ENCODE measurements around the gene EIF3I. TPM values are rescaled to one million over a fixed set of nuclear protein-coding genes. Genes with fewer than 3 reads are reported as not detected.
A peak's percentile ranks its signal among the peaks of the same experiment; 100 is the strongest.

The EIF3I gene
- total and polyA plus RNA-seq, 2 donors (not counting 1 experiment from before 2014, with no cell fraction given), result 277 to 492 TPM

GRCh38 chr1:32240140-32240951 is 18.1 kb downstream of the EIF3I start:
- peaks cover 10% of the 10 kb centered on the region for H3K4me1 ChIP-seq (ENCODE audit: control insufficient read depth, extremely low read depth, insufficient read depth, low read length)
- H3K4me3 ChIP-seq (replicated peaks in 1 of 4; ENCODE audit: control extremely low read depth in 1 of 4, insufficient read depth in 1 of 4, low read depth in 3 of 4, low read length in 4 of 4), result peak overlapping the region; percentile 64 to 81 (median 77)
- peak overlapping the region; percentile 94 for H3K4me2 ChIP-seq (ENCODE audit: extremely low read depth, insufficient read depth, low read length)
- no peak for TF ChIP-seq EZH2 (IDR thresholded peaks at IDR 0.05; ENCODE audit: low read length, missing control alignments)
- TF ChIP-seq, protein P1, sequence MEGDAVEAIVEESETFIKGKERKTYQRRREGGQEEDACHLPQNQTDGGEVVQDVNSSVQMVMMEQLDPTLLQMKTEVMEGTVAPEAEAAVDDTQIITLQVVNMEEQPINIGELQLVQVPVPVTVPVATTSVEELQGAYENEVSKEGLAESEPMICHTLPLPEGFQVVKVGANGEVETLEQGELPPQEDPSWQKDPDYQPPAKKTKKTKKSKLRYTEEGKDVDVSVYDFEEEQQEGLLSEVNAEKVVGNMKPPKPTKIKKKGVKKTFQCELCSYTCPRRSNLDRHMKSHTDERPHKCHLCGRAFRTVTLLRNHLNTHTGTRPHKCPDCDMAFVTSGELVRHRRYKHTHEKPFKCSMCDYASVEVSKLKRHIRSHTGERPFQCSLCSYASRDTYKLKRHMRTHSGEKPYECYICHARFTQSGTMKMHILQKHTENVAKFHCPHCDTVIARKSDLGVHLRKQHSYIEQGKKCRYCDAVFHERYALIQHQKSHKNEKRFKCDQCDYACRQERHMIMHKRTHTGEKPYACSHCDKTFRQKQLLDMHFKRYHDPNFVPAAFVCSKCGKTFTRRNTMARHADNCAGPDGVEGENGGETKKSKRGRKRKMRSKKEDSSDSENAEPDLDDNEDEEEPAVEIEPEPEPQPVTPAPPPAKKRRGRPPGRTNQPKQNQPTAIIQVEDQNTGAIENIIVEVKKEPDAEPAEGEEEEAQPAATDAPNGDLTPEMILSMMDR (conservative IDR thresholded peaks at IDR 0.05 in 1 of 2, IDR thresholded peaks at IDR 0.05 in 1 of 2; ENCODE audit: low read depth in 1 of 2, low read length in 2 of 2), result peak; percentile 3 to 27
- no peaks in the 10 kb centered on the region for H3K9me3 ChIP-seq (ENCODE audit: control insufficient read depth, insufficient read depth, low read depth, low read length)
- DNase-seq (ENCODE audit: low read depth in 2 of 2), result peak; percentile 48 to 58
- H3K27me3 ChIP-seq (ENCODE audit: control insufficient read depth, insufficient read depth, low read length), result no peaks in the 10 kb centered on the region
- no peaks in the 10 kb centered on the region for H4K20me1 ChIP-seq (ENCODE audit: control insufficient read depth, extremely low read depth, insufficient read depth, low read length)
- H3K79me2 ChIP-seq (ENCODE audit: control insufficient read depth, insufficient read depth, low read length), result no peaks in the 10 kb centered on the region
- peaks cover 5% of the 10 kb centered on the region for H3K36me3 ChIP-seq (ENCODE audit: control insufficient read depth, insufficient read depth, low read length)
- peak overlapping the region; percentile 86 for H3K27ac ChIP-seq (ENCODE audit: insufficient read depth, low read length)
- peak overlapping the region; percentile 78 for H3K9ac ChIP-seq (ENCODE audit: insufficient read depth, low read length)
- peak overlapping the region; percentile 67 for H2AFZ ChIP-seq (ENCODE audit: low read length)

DNA sequence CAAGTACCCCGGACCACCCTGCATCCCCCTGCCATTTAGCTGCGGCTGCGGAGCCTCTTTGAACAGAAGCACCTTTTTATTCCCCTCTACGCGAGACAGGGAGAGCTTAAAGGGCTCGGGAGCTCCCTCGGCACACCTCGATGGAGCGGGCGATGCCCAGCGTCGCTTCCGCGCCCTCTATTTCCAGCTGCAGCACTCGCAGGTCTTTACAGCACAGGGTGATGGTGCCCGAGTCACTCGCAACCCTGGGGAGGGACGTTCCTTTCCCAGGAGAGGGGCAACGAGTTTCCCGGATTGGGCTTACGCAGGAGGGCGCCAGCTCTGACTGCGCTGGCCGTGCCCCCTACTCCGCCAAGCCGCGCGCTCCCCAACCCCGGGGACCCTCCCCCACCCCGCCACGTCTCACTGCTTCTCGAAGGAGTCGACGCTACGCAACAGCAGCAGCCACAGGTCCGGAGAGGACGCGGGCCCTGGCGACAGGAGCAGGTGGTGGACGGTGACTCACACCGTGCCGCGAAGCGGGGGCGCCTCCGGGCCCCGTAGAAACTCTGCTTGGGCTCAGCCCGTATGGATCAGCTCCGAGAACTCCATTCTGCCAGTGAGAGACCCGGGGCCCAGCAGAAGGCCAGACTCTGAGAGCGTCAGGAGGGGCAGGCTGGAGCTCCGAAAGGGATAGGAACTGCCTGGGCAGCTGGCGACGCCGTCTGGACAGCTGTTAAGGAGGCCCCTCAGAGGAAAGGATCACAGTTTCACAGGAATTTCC is 19.0 kb downstream of the EIF3I start:
- peak; percentile 58 to 68 for DNase-seq (ENCODE audit: low read depth in 2 of 2)
- H3K4me3 ChIP-seq (replicated peaks in 1 of 4; ENCODE audit: control extremely low read depth in 1 of 4, insufficient read depth in 1 of 4, low read depth in 3 of 4, low read length in 4 of 4), result peak overlapping the region; percentile 64 to 81 (median 77)
- no peaks in the 10 kb centered on the region for H3K9me3 ChIP-seq (ENCODE audit: control insufficient read depth, insufficient read depth, low read depth, low read length)
- peaks cover 5% of the 10 kb centered on the region for H3K36me3 ChIP-seq (ENCODE audit: control insufficient read depth, insufficient read depth, low read length)
- TF ChIP-seq, protein P1 (conservative IDR thresholded peaks at IDR 0.05 in 1 of 2, IDR thresholded peaks at IDR 0.05 in 1 of 2; ENCODE audit: low read depth in 1 of 2, low read length in 2 of 2), result no peak
- TF ChIP-seq EZH2 (IDR thresholded peaks at IDR 0.05; ENCODE audit: low read length, missing control alignments), result no peak
- no peaks in the 10 kb centered on the region for H4K20me1 ChIP-seq (ENCODE audit: control insufficient read depth, extremely low read depth, insufficient read depth, low read length)
- no peaks in the 10 kb centered on the region for H3K79me2 ChIP-seq (ENCODE audit: control insufficient read depth, insufficient read depth, low read length)
- peak overlapping the region; percentile 78 for H3K9ac ChIP-seq (ENCODE audit: insufficient read depth, low read length)
- no peaks in the 10 kb centered on the region for H3K27me3 ChIP-seq (ENCODE audit: control insufficient read depth, insufficient read depth, low read length)
- peak overlapping the region; percentile 94 for H3K4me2 ChIP-seq (ENCODE audit: extremely low read depth, insufficient read depth, low read length)
- H3K4me1 ChIP-seq (ENCODE audit: control insufficient read depth, extremely low read depth, insufficient read depth, low read length), result peaks cover 6% of the 10 kb centered on the region
- H3K27ac ChIP-seq (ENCODE audit: insufficient read depth, low read length), result peak overlapping the region; percentile 86
- H2AFZ ChIP-seq (ENCODE audit: low read length), result peak overlapping the region; percentile 67

GRCh38 chr1:32242341-32242851 is 20.2 kb downstream of the EIF3I start:
- peaks cover 14% of the 10 kb centered on the region for H3K4me1 ChIP-seq (ENCODE audit: control insufficient read depth, extremely low read depth, insufficient read depth, low read length)
- H3K9me3 ChIP-seq (ENCODE audit: control insufficient read depth, insufficient read depth, low read depth, low read length), result no peaks in the 10 kb centered on the region
- no peaks in the 10 kb centered on the region for H3K79me2 ChIP-seq (ENCODE audit: control insufficient read depth, insufficient read depth, low read length)
- peak overlapping the region; percentile 26 for H2AFZ ChIP-seq (ENCODE audit: low read length)
- H3K9ac ChIP-seq (ENCODE audit: insufficient read depth, low read length), result no peak overlapping the region
- TF ChIP-seq, protein P1 (conservative IDR thresholded peaks at IDR 0.05 in 1 of 2, IDR thresholded peaks at IDR 0.05 in 1 of 2; ENCODE audit: low read depth in 1 of 2, low read length in 2 of 2), result no peak
- no peak for TF ChIP-seq EZH2 (IDR thresholded peaks at IDR 0.05; ENCODE audit: low read length, missing control alignments)
- peak in 1 of 2 donors; percentile 43 for DNase-seq (ENCODE audit: low read depth in 2 of 2)
- peaks cover 5% of the 10 kb centered on the region for H3K36me3 ChIP-seq (ENCODE audit: control insufficient read depth, insufficient read depth, low read length)
- peak overlapping the region; percentile 76 for H3K4me2 ChIP-seq (ENCODE audit: extremely low read depth, insufficient read depth, low read length)
- H3K4me3 ChIP-seq (replicated peaks in 1 of 4; ENCODE audit: control extremely low read depth in 1 of 4, insufficient read depth in 1 of 4, low read depth in 3 of 4, low read length in 4 of 4), result peak overlapping the region in 1 of 4 experiments; percentile 44
- no peaks in the 10 kb centered on the region for H3K27me3 ChIP-seq (ENCODE audit: control insufficient read depth, insufficient read depth, low read length)
- no peaks in the 10 kb centered on the region for H4K20me1 ChIP-seq (ENCODE audit: control insufficient read depth, extremely low read depth, insufficient read depth, low read length)
- no peak overlapping the region for H3K27ac ChIP-seq (ENCODE audit: insufficient read depth, low read length)
